ENCODE measurements around the gene CEBPZOS. TPM values are rescaled to one million over a fixed set of nuclear protein-coding genes. Genes with fewer than 3 reads are reported as not detected.

CEBPZOS gene
- total and polyA plus RNA-seq, 8 donors = 33.1 to 54.3 (median 51.1) TPM

DNA sequence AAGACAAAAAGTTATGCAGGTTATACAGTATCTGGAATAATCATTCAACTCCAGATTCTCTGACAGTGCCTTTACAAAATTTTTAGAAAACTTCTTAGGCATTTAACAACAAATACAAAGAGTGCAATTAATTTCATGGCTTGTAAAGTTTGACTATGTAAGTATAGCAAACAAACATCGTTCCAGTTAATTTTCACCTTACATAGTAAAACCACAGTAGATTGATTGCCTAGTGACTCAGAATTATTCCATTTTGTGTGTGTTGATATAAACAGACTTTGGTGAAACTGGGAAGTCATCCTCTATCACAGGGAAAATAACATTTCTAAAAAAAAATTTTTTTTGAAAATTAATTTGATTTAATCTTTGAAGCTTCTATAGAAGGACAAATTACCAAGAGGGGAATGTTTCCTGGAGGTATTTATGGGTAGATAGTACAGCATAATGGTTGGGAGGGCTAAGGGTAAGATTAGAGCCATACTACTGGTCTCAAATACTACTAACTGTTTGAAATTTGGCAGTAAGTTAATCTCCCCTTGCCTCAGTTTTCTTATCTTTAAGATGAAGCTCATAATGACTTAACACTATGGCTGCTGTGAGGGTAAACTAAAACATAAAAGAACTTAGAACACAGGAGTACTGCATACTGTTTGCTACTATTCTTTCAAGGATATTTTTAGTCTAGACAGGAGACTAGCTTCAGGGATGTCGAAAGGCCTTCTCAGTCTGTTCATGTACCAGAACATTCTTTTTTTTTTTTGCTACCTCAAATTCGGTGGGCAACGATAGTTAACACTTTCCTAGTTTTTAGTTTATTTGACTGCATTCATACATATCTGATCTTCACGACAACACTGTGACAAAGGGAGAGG lies 54.8 kb downstream of the CEBPZOS start:
- Histone ChIP-seq H3K36me3 (peaks cover 0 to 87% of the 10 kb centered on the region in 2 donors), H3K4me3 (no peak overlapping the region), H3K27me3 (no peaks in the 10 kb centered on the region), H3K27ac (no peak overlapping the region), H3K9me3 (no peaks in the 10 kb centered on the region), H3K4me1 (no peaks in the 10 kb centered on the region)
- ATAC-seq (no peak), DNase-seq (no peak)
- TF ChIP-seq, protein P1, sequence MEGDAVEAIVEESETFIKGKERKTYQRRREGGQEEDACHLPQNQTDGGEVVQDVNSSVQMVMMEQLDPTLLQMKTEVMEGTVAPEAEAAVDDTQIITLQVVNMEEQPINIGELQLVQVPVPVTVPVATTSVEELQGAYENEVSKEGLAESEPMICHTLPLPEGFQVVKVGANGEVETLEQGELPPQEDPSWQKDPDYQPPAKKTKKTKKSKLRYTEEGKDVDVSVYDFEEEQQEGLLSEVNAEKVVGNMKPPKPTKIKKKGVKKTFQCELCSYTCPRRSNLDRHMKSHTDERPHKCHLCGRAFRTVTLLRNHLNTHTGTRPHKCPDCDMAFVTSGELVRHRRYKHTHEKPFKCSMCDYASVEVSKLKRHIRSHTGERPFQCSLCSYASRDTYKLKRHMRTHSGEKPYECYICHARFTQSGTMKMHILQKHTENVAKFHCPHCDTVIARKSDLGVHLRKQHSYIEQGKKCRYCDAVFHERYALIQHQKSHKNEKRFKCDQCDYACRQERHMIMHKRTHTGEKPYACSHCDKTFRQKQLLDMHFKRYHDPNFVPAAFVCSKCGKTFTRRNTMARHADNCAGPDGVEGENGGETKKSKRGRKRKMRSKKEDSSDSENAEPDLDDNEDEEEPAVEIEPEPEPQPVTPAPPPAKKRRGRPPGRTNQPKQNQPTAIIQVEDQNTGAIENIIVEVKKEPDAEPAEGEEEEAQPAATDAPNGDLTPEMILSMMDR (IDR thresholded peaks at IDR 0.05) = no peak
- intact Hi-C loops (cut with DNase I) = no loop called here

Other genes with a start within 250 kb of the CEBPZOS start
- gene STRN, start 230.0 kb upstream of the CEBPZOS start, total RNA-seq = 10 to 100 TPM; 25.4 to 27.3 TPM
- 10 to 100 TPM; 19.5 to 27.0 (median 24.9) TPM for gene STRN, start 230.0 kb upstream of the CEBPZOS start, polyA plus RNA-seq (ENCODE audit: insufficient read length in 6 of 6)
- 10 to 100 TPM; 21.8 to 23.2 TPM for gene HEATR5B, start 112.1 kb upstream of the CEBPZOS start, total RNA-seq
- 10 to 100 TPM; 25.1 to 33.7 (median 27.2) TPM for gene HEATR5B, start 112.1 kb upstream of the CEBPZOS start, polyA plus RNA-seq (ENCODE audit: insufficient read length in 6 of 6)
- 1 to 10 TPM; 7.8 to 8.1 TPM for gene GPATCH11, start 112.0 kb upstream of the CEBPZOS start, total RNA-seq
- 10 to 100 TPM; 10.3 to 13.0 (median 12.1) TPM for gene GPATCH11, start 112.0 kb upstream of the CEBPZOS start, polyA plus RNA-seq (ENCODE audit: insufficient read length in 6 of 6)
- gene EIF2AK2, start 39.5 kb upstream of the CEBPZOS start, total RNA-seq = 10 to 100 TPM; 53.3 to 54.2 TPM
- gene EIF2AK2, start 39.5 kb upstream of the CEBPZOS start, polyA plus RNA-seq (ENCODE audit: insufficient read length in 6 of 6) = 10 to 100 TPM; 36.1 to 39.3 (median 37.3) TPM
- not detected for gene SULT6B1, start 7.8 kb upstream of the CEBPZOS start, total RNA-seq
- 1 to 10 TPM in 1 of 6 donors, not detected in 5; 1.5 TPM for gene SULT6B1, start 7.8 kb upstream of the CEBPZOS start, polyA plus RNA-seq (ENCODE audit: insufficient read length in 6 of 6)
- gene CEBPZ, start 35.1 kb downstream of the CEBPZOS start, total RNA-seq = 10 to 100 TPM; 36.0 to 42.5 TPM
- 10 to 100 TPM; 68.5 to 81.2 (median 73.2) TPM for gene CEBPZ, start 35.1 kb downstream of the CEBPZOS start, polyA plus RNA-seq (ENCODE audit: insufficient read length in 6 of 6)
- 10 to 100 TPM; 12.3 to 17.4 TPM for gene NDUFAF7, start 35.2 kb downstream of the CEBPZOS start, total RNA-seq
- gene NDUFAF7, start 35.2 kb downstream of the CEBPZOS start, polyA plus RNA-seq (ENCODE audit: insufficient read length in 6 of 6) = 10 to 100 TPM; 27.3 to 41.8 (median 31.6) TPM
- 10 to 100 TPM; 36.2 to 43.7 TPM for gene PRKD3, start 128.3 kb downstream of the CEBPZOS start, total RNA-seq
- 10 to 100 TPM; 53.6 to 65.8 (median 60.0) TPM for gene PRKD3, start 128.3 kb downstream of the CEBPZOS start, polyA plus RNA-seq (ENCODE audit: insufficient read length in 6 of 6)
- 10 to 100 TPM; 11.5 to 16.6 TPM for gene QPCT, start 148.1 kb downstream of the CEBPZOS start, total RNA-seq
- 10 to 100 TPM in 3 of 6 donors, 1 to 10 TPM in 3; 4.1 to 20.8 (median 9.5) TPM for gene QPCT, start 148.1 kb downstream of the CEBPZOS start, polyA plus RNA-seq (ENCODE audit: insufficient read length in 6 of 6)

Data from left lung (tissue), 10 donors.